Left colon (tissue), 2 donors: ENCODE data around the gene RARA. TPM values are rescaled to one million over a fixed set of nuclear protein-coding genes. Genes with fewer than 3 reads are reported as not detected.

ENCODE experiments used
- ATAC-seq: fragments of 200-7000 bp; cut with Tn5 transposase; one replicate; pipeline ENCODE4 v1.9.1; 2020; ENCODE audit warnings: mild to moderate bottlenecking, moderate library complexity
- DNase-seq, 2 donors: peaks; one replicate each; pipeline ENCODE4 v3.0.0-alpha.2; 2020
- intact Hi-C, 2 donors: fragments of 100-400 bp; cut with DNase I in 1 of 2; cut with micrococcal nuclease in 1 of 2; formaldehyde crosslinking; loops; one replicate each; pipeline versions ENCODE4 v1.11.2 to v1.14.0; 2022; cut with DNase I, micrococcal nuclease
- total RNA-seq, 2 donors: library from RNA; stranded (reverse); fragmentation: NEBNext Ultra II Directional; extraction: Animal tissue kit (Norgen Biotek cat#: 25700); gene quantifications; one replicate each; pipeline ENCODE4 v1.2.1, GENCODE V29; 2021
- donor health status: DM: no; HTN: no; CAD: no.
- donor health status: DM: yes; HTN: yes; CAD: no.

Gene RARA
- total RNA-seq, 2 donors from 2014 or later: 37.2 to 56.4 TPM

- no peak for DNase-seq
- no peak for ATAC-seq
- intact Hi-C loops: no loop called here
These were observed 40.5 kb downstream of the RARA start for GRCh38 chr17:40349477-40349894.

GRCh38 chr17:40349895-40350688, 41.1 kb downstream of the RARA start:
- DNase-seq (no peak), ATAC-seq (no peak)
- intact Hi-C loops: loop anchor here (5.0 to 10.0 kb wide), 2 partner anchors 43 to 155 kb away; partner anchors contain the start of gene RARA (in 1 of the 2)

GRCh38 chr17:40350689-40351358, 41.8 kb downstream of the RARA start:
- no peak for ATAC-seq
- DNase-seq: no peak
- intact Hi-C loops: loop anchor here (5.0 to 10.0 kb wide), 2 partner anchors 44 to 156 kb away; partner anchors contain the start of gene RARA (in 1 of the 2)

GRCh38 chr17:40351359-40352236, 42.6 kb downstream of the RARA start:
- ATAC-seq (no peak), DNase-seq (no peak)
- intact Hi-C loops: loop anchor here (5.0 to 10.0 kb wide), 2 partner anchors 44 to 157 kb away; partner anchors contain the start of gene RARA (in 1 of the 2)

- ATAC-seq (peak; percentile 12), DNase-seq (no peak)
- intact Hi-C loops: loop anchor here (5.0 to 10.0 kb wide), 2 partner anchors 45 to 158 kb away; partner anchors contain the start of gene RARA (in 1 of the 2)
These were observed 43.3 kb downstream of the RARA start for GRCh38 chr17:40352237-40352778.

GRCh38 chr17:40352779-40353394, 43.9 kb downstream of the RARA start:
- DNase-seq: no peak
- ATAC-seq: no peak
- intact Hi-C loops: loop anchor here (5.0 to 10.0 kb wide), 2 partner anchors 46 to 158 kb away; partner anchors contain the start of gene RARA (in 1 of the 2)

GRCh38 chr17:40354221-40355122, 45.5 kb downstream of the RARA start:
- ATAC-seq (no peak), DNase-seq (no peak)
- intact Hi-C loops: loop anchor here (2.0 to 10.0 kb wide), 3 partner anchors 47 to 160 kb away; partner anchors contain the start of gene RARA (in 1 of the 2)

- ATAC-seq: peak; percentile 57
- intact Hi-C loops: loop anchor here in 1 of 2 donors (2.0 to 10.0 kb wide), 2 partner anchors 52 to 160 kb away; no protein-coding TSS in a partner anchor
- DNase-seq: peak; percentile 38 to 78
These were observed 46.3 kb downstream of the RARA start for GRCh38 chr17:40355123-40355803.

- intact Hi-C loops: loop anchor here in 1 of 2 donors (2.0 to 10.0 kb wide), 2 partner anchors 53 to 161 kb away; no protein-coding TSS in a partner anchor
- DNase-seq (peak in 1 of 2 donors; percentile 48), ATAC-seq (no peak)
These were observed 47.1 kb downstream of the RARA start for GRCh38 chr17:40355804-40356758.

GRCh38 chr17:40356990-40357881, 48.3 kb downstream of the RARA start:
- intact Hi-C loops: loop anchor here in 1 of 2 donors (10.0 kb wide), 1 partner anchor 162 kb away; no protein-coding TSS in a partner anchor
- peak; percentile 3 for ATAC-seq

GRCh38 chr17:40358323-40359038, 49.5 kb downstream of the RARA start:
- intact Hi-C loops: loop anchor here in 1 of 2 donors (2.0 to 10.0 kb wide), 2 partner anchors 56 to 164 kb away; no protein-coding TSS in a partner anchor
- ATAC-seq (peak; percentile 56), DNase-seq (peak; percentile 78 to 95)

More at GRCh38 chr17:40356990-40357881, 48.3 kb downstream of the RARA start:
- DNase-seq: no peak

GRCh38 chr17:40360091-40360490, 51.1 kb downstream of the RARA start:
- ATAC-seq (no peak), DNase-seq (no peak)
- intact Hi-C loops: no loop called here
